Osteocyte (in vitro differentiated cells): ENCODE data around the gene PPP2R1A. TPM values are rescaled to one million over a fixed set of nuclear protein-coding genes. Genes with fewer than 3 reads are reported as not detected.
A peak's percentile ranks its signal among the peaks of the same experiment; 100 is the strongest.

Source experiments
- DNase-seq: peaks from one replicate; pipeline ENCODE4 v3.0.0; 2021; ENCODE audit warnings: mixed read lengths; ENCODE audit not compliant: unreplicated experiment; ENCODE audit errors: extremely low spot score
- H3K27ac Mint-ChIP-seq: one replicate; pipeline ENCODE4 v1.8.0; 2021; ENCODE audit warnings: mild to moderate bottlenecking, mixed read lengths; ENCODE audit not compliant: unreplicated experiment
- H3K27me3 Mint-ChIP-seq: one replicate; pipeline ENCODE4 v1.8.0; 2021; ENCODE audit warnings: mixed read lengths; ENCODE audit not compliant: unreplicated experiment
- H3K36me3 Mint-ChIP-seq: one replicate; pipeline ENCODE4 v1.8.0; 2021; ENCODE audit warnings: mixed read lengths; ENCODE audit not compliant: unreplicated experiment
- H3K4me1 Mint-ChIP-seq: one replicate; pipeline ENCODE4 v1.8.0; 2021; ENCODE audit warnings: mixed read lengths; ENCODE audit not compliant: unreplicated experiment
- H3K4me3 Mint-ChIP-seq: one replicate; pipeline ENCODE4 v1.8.0; 2021; ENCODE audit warnings: mild to moderate bottlenecking, moderate library complexity, mixed read lengths; ENCODE audit not compliant: unreplicated experiment
- H3K9me3 Mint-ChIP-seq: one replicate; pipeline ENCODE4 v1.8.0; 2021; ENCODE audit warnings: mixed read lengths; ENCODE audit not compliant: unreplicated experiment
- CTCF ChIP-seq: fragments of 200-600 bp; sonication (generic); IDR thresholded peaks from 2 replicates; pipeline ENCODE4 v1.5.0; 2021; ENCODE audit warnings: antibody characterized with exemption, mild to moderate bottlenecking, moderate library complexity
- total RNA-seq: library from RNA; stranded (reverse); gene quantifications from 2 replicates; pipeline ENCODE4 v1.2.1, GENCODE V29; 2021

The PPP2R1A gene
- total RNA-seq, 1 donor from 2014 or later, result 269 TPM

- no peak for TF ChIP-seq CTCF
- H3K36me3 Mint-ChIP-seq, result peaks cover 62% of the 10 kb centered on the region
- DNase-seq, result no peak
- no peaks in the 10 kb centered on the region for H3K9me3 Mint-ChIP-seq
- peak overlapping the region; percentile 37 for H3K27ac Mint-ChIP-seq
- no peak overlapping the region for H3K4me3 Mint-ChIP-seq
- no peaks in the 10 kb centered on the region for H3K27me3 Mint-ChIP-seq
- no peaks in the 10 kb centered on the region for H3K4me1 Mint-ChIP-seq
Measured at GRCh38 chr19:52212572-52213255, 22.9 kb downstream of the PPP2R1A start.

- Mint-ChIP-seq H3K27ac (no peak overlapping the region), H3K36me3 (peaks cover 75% of the 10 kb centered on the region)
- DNase-seq, result no peak
Measured at GRCh38 chr19:52214241-52214640, 24.4 kb downstream of the PPP2R1A start.

GRCh38 chr19:52216401-52216800 is 26.5 kb downstream of the PPP2R1A start:
- no peak for DNase-seq
- Mint-ChIP-seq H3K27ac (no peak overlapping the region), H3K4me3 (no peak overlapping the region), H3K27me3 (no peaks in the 10 kb centered on the region), H3K4me1 (no peaks in the 10 kb centered on the region), H3K9me3 (no peaks in the 10 kb centered on the region), H3K36me3 (peaks cover 82% of the 10 kb centered on the region)
- TF ChIP-seq CTCF, result no peak

More at GRCh38 chr19:52214241-52214640, 24.4 kb downstream of the PPP2R1A start:
- H3K27me3 Mint-ChIP-seq, result no peaks in the 10 kb centered on the region
- no peak for TF ChIP-seq CTCF
- no peaks in the 10 kb centered on the region for H3K4me1 Mint-ChIP-seq
- H3K4me3 Mint-ChIP-seq, result no peak overlapping the region
- no peaks in the 10 kb centered on the region for H3K9me3 Mint-ChIP-seq

GRCh38 chr19:52217576-52217975 is 27.7 kb downstream of the PPP2R1A start:
- Mint-ChIP-seq H3K4me3 (no peak overlapping the region), H3K36me3 (peaks cover 77% of the 10 kb centered on the region), H3K27ac (no peak overlapping the region), H3K27me3 (no peaks in the 10 kb centered on the region), H3K4me1 (no peaks in the 10 kb centered on the region), H3K9me3 (no peaks in the 10 kb centered on the region)
- no peak for TF ChIP-seq CTCF
- no peak for DNase-seq

- no peaks in the 10 kb centered on the region for H3K9me3 Mint-ChIP-seq
- no peak for DNase-seq
- H3K4me1 Mint-ChIP-seq, result no peaks in the 10 kb centered on the region
- no peak overlapping the region for H3K4me3 Mint-ChIP-seq
- H3K36me3 Mint-ChIP-seq, result peaks cover 80% of the 10 kb centered on the region
- no peak overlapping the region for H3K27ac Mint-ChIP-seq
- no peak for TF ChIP-seq CTCF
- H3K27me3 Mint-ChIP-seq, result no peaks in the 10 kb centered on the region
Measured at GRCh38 chr19:52219611-52220010, 29.8 kb downstream of the PPP2R1A start.
